Motor neuron (in vitro differentiated cells): ENCODE data around the gene KRTAP10-4. TPM values are rescaled to one million over a fixed set of nuclear protein-coding genes. Genes with fewer than 3 reads are reported as not detected.

Experiments
- ATAC-seq, 8 experiments: fragments of 200-7000 bp; cut with Tn5 transposase; replicated peaks in 6 of 8; 2 replicates each; pipeline ENCODE4 v1.8.0; 2021; ENCODE audit warnings: mild to moderate bottlenecking in 8 of 8, moderate library complexity in 8 of 8
- H3K27ac ChIP-seq, 2 donors: fragments of 250-450 bp; sonication (Bioruptor Pico); 2 replicates each; pipeline ENCODE4 v1.9.0; 2021; ENCODE audit warnings: antibody characterized with exemption in 2 of 2, mild to moderate bottlenecking in 2 of 2, moderate library complexity in 1 of 2
- H3K4me1 ChIP-seq, 2 donors: fragments of 250-450 bp; sonication (Bioruptor Pico); replicated peaks in 1 of 2; 2 replicates each; pipeline ENCODE4 v1.6.1; 2021; ENCODE audit warnings: antibody characterized with exemption in 2 of 2, mild to moderate bottlenecking in 2 of 2, moderate library complexity in 1 of 2
- H3K4me3 ChIP-seq, 5 donors: fragments of 250-450 bp; sonication (Bioruptor Pico); 2 replicates each; pipeline ENCODE4 v1.9.0; 2021; ENCODE audit warnings: antibody characterized with exemption in 5 of 5, mild to moderate bottlenecking in 5 of 5, moderate library complexity in 4 of 5
- WGBS, 10 experiments: fragments of 450-650 bp; shearing (Covaris generic); methylation state at CpG; one replicate each; pipeline ENCODE4 v1.0.0; 2022; 5-methylcytosine and 5-hydroxymethylcytosine counted together
- in situ Hi-C, 9 experiments: fragments of 400-800 bp; cut with MboI; loops; one replicate each; pipeline ENCODE4 v1.15.0; 2021; ENCODE audit warnings: low sequenced_read_pairs in 9 of 9, low pct_unique_long_range_greater_than_20kb in 2 of 9; ENCODE audit not compliant: unreplicated experiment in 9 of 9
- total RNA-seq, 8 experiments: library from RNA; unstranded; fragments of 300-600 nt; gene quantifications; 2 replicates each; pipeline versions ENCODE4 v1.2.3 to v1.2.4, GENCODE V29; 2022

KRTAP10-4 gene
- total RNA-seq, 8 experiments from 2014 or later: 0.41 to 1.00 (median 0.87) TPM; not detected in 5

- WGBS, 10 experiments: 0 to 100% (median 81%) methylated on average over 1 to 4 of the region's 7 CpGs
- H3K4me3 ChIP-seq: no peak overlapping the region
- ATAC-seq: no peak
- in situ Hi-C loops: no loop called here
- no peak overlapping the region for H3K27ac ChIP-seq
- H3K4me1 ChIP-seq: no peaks in the 10 kb centered on the region
Observed at GRCh38 chr21:44530221-44530902, 43.2 kb upstream of the KRTAP10-4 start.

GRCh38 chr21:44530903-44531605 is 42.5 kb upstream of the KRTAP10-4 start:
- WGBS, 10 experiments: 52 to 90% (median 66%) methylated on average over 2 to 17 of the region's 23 CpGs; no CpG with 5 or more reads in 4 of the 10 experiments
- in situ Hi-C loops: no loop called here
- ATAC-seq: no peak

GRCh38 chr21:44531606-44532564 is 41.6 kb upstream of the KRTAP10-4 start:
- in situ Hi-C loops: no loop called here
- Histone ChIP-seq H3K27ac (no peak overlapping the region), H3K4me3 (no peak overlapping the region), H3K4me1 (peaks cover 0 to 4% of the 10 kb centered on the region in 2 donors)
- peak in 4 of 8 experiments; percentile 14 to 36 (median 16) for ATAC-seq
- 32 to 94% (median 60%) methylated on average over 1 to 14 of the region's 30 CpGs; no CpG with 5 or more reads in 1 of the 10 experiments for WGBS, 10 experiments

More at GRCh38 chr21:44530903-44531605, 42.5 kb upstream of the KRTAP10-4 start:
- Histone ChIP-seq H3K4me3 (no peak overlapping the region), H3K4me1 (peaks cover 0 to 3% of the 10 kb centered on the region in 2 donors), H3K27ac (no peak overlapping the region)

GRCh38 chr21:44532712-44533111 is 40.8 kb upstream of the KRTAP10-4 start:
- no peak overlapping the region for H3K4me3 ChIP-seq
- 50 to 100% (median 85%) methylated on average over 1 to 15 of the region's 16 CpGs; no CpG with 5 or more reads in 3 of the 10 experiments for WGBS, 10 experiments
- ATAC-seq: no peak
- peaks cover 0 to 4% of the 10 kb centered on the region in 2 donors for H3K4me1 ChIP-seq
- in situ Hi-C loops: no loop called here
- H3K27ac ChIP-seq: no peak overlapping the region

GRCh38 chr21:44533121-44533890 is 40.2 kb upstream of the KRTAP10-4 start:
- H3K4me1 ChIP-seq: peaks cover 0 to 4% of the 10 kb centered on the region in 2 donors
- H3K27ac ChIP-seq: no peak overlapping the region
- ATAC-seq: peak in 4 of 8 experiments; percentile 11 to 13 (median 12)
- H3K4me3 ChIP-seq: no peak overlapping the region
- in situ Hi-C loops: no loop called here
- 47 to 100% (median 84%) methylated on average over 1 to 3 of the region's 37 CpGs; no CpG with 5 or more reads in 7 of the 10 experiments for WGBS, 10 experiments

GRCh38 chr21:44533891-44534627 is 39.5 kb upstream of the KRTAP10-4 start:
- no peak overlapping the region for H3K4me3 ChIP-seq
- in situ Hi-C loops: no loop called here
- WGBS, 10 experiments: no CpG with 5 or more reads among the region's 21 CpGs
- ATAC-seq: peak in 4 of 8 experiments; percentile 4 to 51 (median 26)
- no peak overlapping the region for H3K27ac ChIP-seq
- H3K4me1 ChIP-seq: peaks cover 0 to 4% of the 10 kb centered on the region in 2 donors

GRCh38 chr21:44534688-44535087 is 38.8 kb upstream of the KRTAP10-4 start:
- no peak for ATAC-seq
- Histone ChIP-seq H3K4me1 (peaks cover 0 to 4% of the 10 kb centered on the region in 2 donors), H3K27ac (no peak overlapping the region), H3K4me3 (no peak overlapping the region)
- 88 to 100% (median 100%) methylated on average over 1 to 6 of the region's 6 CpGs; no CpG with 5 or more reads in 1 of the 10 experiments for WGBS, 10 experiments
- in situ Hi-C loops: no loop called here

- H3K4me1 ChIP-seq: peaks cover 0 to 8% of the 10 kb centered on the region in 2 donors
- H3K4me3 ChIP-seq: no peak overlapping the region
- in situ Hi-C loops: no loop called here
- H3K27ac ChIP-seq: no peak overlapping the region
- WGBS, 10 experiments: 0 to 70% (median 41%) methylated on average over 1 to 7 of the region's 7 CpGs; no CpG with 5 or more reads in 2 of the 10 experiments
- ATAC-seq: peak in 4 of 8 experiments; percentile 12 to 53 (median 35)
Observed at GRCh38 chr21:44535963-44536362, 37.6 kb upstream of the KRTAP10-4 start.

GRCh38 chr21:44537930-44538911 is 35.3 kb upstream of the KRTAP10-4 start:
- in situ Hi-C loops: no loop called here
- no peak for ATAC-seq
- H3K27ac ChIP-seq: no peak overlapping the region
- no peak overlapping the region for H3K4me3 ChIP-seq
- WGBS, 10 experiments: 36 to 100% (median 86%) methylated on average over 1 to 16 of the region's 33 CpGs; no CpG with 5 or more reads in 4 of the 10 experiments
- peaks cover 0 to 8% of the 10 kb centered on the region in 2 donors for H3K4me1 ChIP-seq

- in situ Hi-C loops: no loop called here
- Histone ChIP-seq H3K4me3 (no peak overlapping the region), H3K27ac (no peak overlapping the region), H3K4me1 (peaks cover 0 to 8% of the 10 kb centered on the region in 2 donors)
- 23% methylated on average over 3 of the region's 14 CpGs; no CpG with 5 or more reads in 9 of the 10 experiments for WGBS, 10 experiments
- no peak for ATAC-seq
Observed at GRCh38 chr21:44539046-44539445, 34.5 kb upstream of the KRTAP10-4 start.
